PC-3 (cell line): Measurements from ENCODE around the gene AOPEP. TPM values are rescaled to one million over a fixed set of nuclear protein-coding genes. Genes with fewer than 3 reads are reported as not detected.

Experiments
- ATAC-seq: fragments of 200-7000 bp; cut with Tn5 transposase; 2 replicates; pipeline ENCODE4 v1.9.1; 2020; ENCODE audit warnings: mild to moderate bottlenecking, moderate library complexity
- BruUV-seq: library from RNA; stranded (reverse); fragments of 400-500 nt; replicated peaks from 2 replicates; lab custom pipeline; 2021; lab: Mats Ljungman, UMichigan
- CTCF ChIA-PET: fragments of 300-600 bp; sonication (Branson Sonifier 250); formaldehyde crosslinking; loops from one replicate; lab custom pipeline; 2022; ENCODE audit warnings: antibody characterized with exemption; lab: Charles Lee
- POLR2A ChIA-PET: fragments of 300-600 bp; sonication (Branson Sonifier 250); formaldehyde crosslinking; loops from one replicate; lab custom pipeline; 2022; ENCODE audit warnings: antibody characterized with exemption; ENCODE audit not compliant: unreplicated experiment; lab: Charles Lee
- DNase-seq: peaks from one replicate; pipeline ENCODE4 v3.0.0-alpha.2; 2015
- H2AFZ ChIP-seq: fragments of 300-600 bp; sonication (generic); 2 replicates; pipeline ENCODE4 v1.6.0; 2016; ENCODE audit warnings: antibody characterized with exemption, low read length
- H3F3A ChIP-seq: fragments of 300-600 bp; sonication (generic); one replicate; pipeline ENCODE4 v1.6.0; 2017; ENCODE audit warnings: antibody characterized with exemption, low read length, control low read depth, mild to moderate bottlenecking; ENCODE audit not compliant: unreplicated experiment
- H3K27ac ChIP-seq: fragments of 300-600 bp; sonication (generic); 2 replicates; pipeline ENCODE4 v1.5.1; 2016; ENCODE audit warnings: mild to moderate bottlenecking, low read length
- H3K27me3 ChIP-seq: fragments of 300-600 bp; sonication (generic); 2 replicates; pipeline ENCODE4 v1.6.1; 2016; ENCODE audit warnings: low read length, mixed read lengths
- H3K36me3 ChIP-seq: fragments of 300-600 bp; sonication (generic); 2 replicates; pipeline ENCODE4 v1.6.1; 2016; ENCODE audit warnings: low read depth, mixed run types, low read length, mixed read lengths
- H3K4me1 ChIP-seq: fragments of 300-600 bp; sonication (generic); 2 replicates; pipeline ENCODE4 v1.5.1; 2016; ENCODE audit warnings: low read length; ENCODE audit not compliant: insufficient read depth
- H3K4me2 ChIP-seq: fragments of 300-600 bp; sonication (generic); 2 replicates; pipeline ENCODE4 v1.6.0; 2016; ENCODE audit warnings: low read length
- H3K4me3 ChIP-seq: fragments of 300-600 bp; sonication (generic); 2 replicates; pipeline ENCODE4 v1.5.1; 2016; ENCODE audit warnings: mild to moderate bottlenecking, low read length, mixed read lengths
- H3K79me2 ChIP-seq: fragments of 300-600 bp; sonication (generic); 2 replicates; pipeline ENCODE4 v1.6.1; 2017; ENCODE audit warnings: low read length, mixed read lengths
- H3K9ac ChIP-seq: fragments of 300-600 bp; sonication (generic); 2 replicates; pipeline ENCODE4 v1.6.0; 2016; ENCODE audit warnings: mild to moderate bottlenecking, low read length
- H3K9me2 ChIP-seq: fragments of 300-600 bp; sonication (generic); replicated peaks from 2 replicates; pipeline ENCODE4 v1.6.1; 2016; ENCODE audit warnings: mixed run types, low read length, mixed read lengths
- H3K9me3 ChIP-seq: fragments of 300-600 bp; sonication (generic); 2 replicates; pipeline ENCODE4 v1.6.1; 2016; ENCODE audit warnings: low read length, mixed read lengths
- H4K20me1 ChIP-seq: fragments of 300-600 bp; sonication (generic); 2 replicates; pipeline ENCODE4 v1.6.1; 2016; ENCODE audit warnings: low read length, mixed read lengths
- EZH2 ChIP-seq: fragments of 300-600 bp; sonication (generic); IDR thresholded peaks from one replicate; pipeline ENCODE4 v1.6.1; 2017; ENCODE audit warnings: antibody characterized with exemption, mild to moderate bottlenecking, low read length; ENCODE audit not compliant: unreplicated experiment
- EZH2phosphoT487 ChIP-seq: fragments of 300-600 bp; sonication (generic); IDR thresholded peaks from 2 replicates; pipeline ENCODE4 v1.6.1; 2018; ENCODE audit warnings: mild to moderate bottlenecking, antibody characterized with exemption, low read length, borderline replicate concordance
- intact Hi-C: fragments of 100-400 bp; cut with micrococcal nuclease; formaldehyde crosslinking; loops from 2 replicates; pipeline ENCODE4 v1.9.0; 2023
- total RNA-seq: library from RNA; depleted of rRNA; stranded (reverse); fragments of >200 nt; gene quantifications from 2 replicates; pipeline ENCODE4 v1.2.3, GENCODE V29; 2014
- TF ChIP-seq, protein P1 (sequence below): fragments of 300-600 bp; sonication (generic); conservative IDR thresholded peaks from 2 replicates; pipeline ENCODE4 v1.5.1; 2017; ENCODE audit warnings: antibody characterized with exemption, low read depth, mild to moderate bottlenecking, low read length

AOPEP gene
- total RNA-seq, 1 experiment from 2014 or later, result 23.1 TPM

DNA sequence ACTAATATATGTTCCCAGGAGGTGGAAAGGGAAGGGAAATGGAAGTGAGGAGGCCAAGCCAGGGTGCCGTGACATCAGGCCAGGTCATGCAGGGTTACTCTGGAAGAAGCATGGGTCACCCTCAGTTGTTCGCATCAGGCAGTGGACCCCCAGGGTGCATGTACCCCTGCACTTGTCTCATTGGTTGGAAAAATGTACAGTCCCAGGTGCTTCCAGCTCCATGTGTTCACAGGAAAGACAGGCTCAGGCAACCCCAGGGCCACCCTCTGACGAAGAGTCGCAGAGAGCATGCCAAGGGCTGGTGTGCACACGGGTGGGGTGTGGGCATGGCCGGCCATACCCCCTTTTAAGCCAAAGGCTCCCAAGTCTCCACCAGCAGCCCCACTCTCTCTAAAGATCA is 208.9 kb downstream of the AOPEP start:
- BruUV-seq, result no TSS peak
- H4K20me1 ChIP-seq, result no peaks in the 10 kb centered on the region
- H3K36me3 ChIP-seq, result no peaks in the 10 kb centered on the region
- H3K27ac ChIP-seq, result no peak overlapping the region
- ChIA-PET CTCF (no interaction called here), POLR2A (no interaction called here)
- intact Hi-C loops, result no loop called here
- H3K4me1 ChIP-seq, result peaks cover 12% of the 10 kb centered on the region
- no peak overlapping the region for H3K4me3 ChIP-seq
- no peak overlapping the region for H3K4me2 ChIP-seq
- H3K9ac ChIP-seq, result no peak overlapping the region
- no peaks in the 10 kb centered on the region for H3K9me3 ChIP-seq
- ATAC-seq (no peak), DNase-seq (no peak)
- no peaks in the 10 kb centered on the region for H3K79me2 ChIP-seq
- no peak for TF ChIP-seq EZH2phosphoT487
- no peak for TF ChIP-seq EZH2
- TF ChIP-seq, protein P1, sequence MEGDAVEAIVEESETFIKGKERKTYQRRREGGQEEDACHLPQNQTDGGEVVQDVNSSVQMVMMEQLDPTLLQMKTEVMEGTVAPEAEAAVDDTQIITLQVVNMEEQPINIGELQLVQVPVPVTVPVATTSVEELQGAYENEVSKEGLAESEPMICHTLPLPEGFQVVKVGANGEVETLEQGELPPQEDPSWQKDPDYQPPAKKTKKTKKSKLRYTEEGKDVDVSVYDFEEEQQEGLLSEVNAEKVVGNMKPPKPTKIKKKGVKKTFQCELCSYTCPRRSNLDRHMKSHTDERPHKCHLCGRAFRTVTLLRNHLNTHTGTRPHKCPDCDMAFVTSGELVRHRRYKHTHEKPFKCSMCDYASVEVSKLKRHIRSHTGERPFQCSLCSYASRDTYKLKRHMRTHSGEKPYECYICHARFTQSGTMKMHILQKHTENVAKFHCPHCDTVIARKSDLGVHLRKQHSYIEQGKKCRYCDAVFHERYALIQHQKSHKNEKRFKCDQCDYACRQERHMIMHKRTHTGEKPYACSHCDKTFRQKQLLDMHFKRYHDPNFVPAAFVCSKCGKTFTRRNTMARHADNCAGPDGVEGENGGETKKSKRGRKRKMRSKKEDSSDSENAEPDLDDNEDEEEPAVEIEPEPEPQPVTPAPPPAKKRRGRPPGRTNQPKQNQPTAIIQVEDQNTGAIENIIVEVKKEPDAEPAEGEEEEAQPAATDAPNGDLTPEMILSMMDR, result no peak
- no peaks in the 10 kb centered on the region for H3K9me2 ChIP-seq
- no peaks in the 10 kb centered on the region for H3F3A ChIP-seq
- no peaks in the 10 kb centered on the region for H3K27me3 ChIP-seq
- H2AFZ ChIP-seq, result no peak overlapping the region

DNA sequence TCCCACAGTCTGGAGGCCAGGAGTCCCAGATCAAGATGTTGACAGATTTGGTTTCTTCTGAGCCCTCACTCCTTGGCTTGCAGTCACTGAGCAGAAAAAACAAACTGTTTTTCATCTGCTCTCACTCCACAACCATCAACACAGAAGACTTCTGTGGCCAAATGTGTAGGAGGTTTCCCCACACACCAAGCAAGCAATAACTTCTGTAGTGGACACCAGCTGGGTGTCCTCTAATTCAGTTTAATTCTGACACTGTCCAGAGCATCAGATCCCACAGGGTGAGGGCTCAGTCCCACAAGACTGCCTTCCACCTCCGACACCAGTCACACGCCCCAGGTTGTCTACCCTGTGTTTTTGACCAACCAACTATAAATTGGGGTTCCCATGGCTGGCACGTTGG is 209.9 kb downstream of the AOPEP start:
- Histone ChIP-seq H3K9ac (no peak overlapping the region), H3K4me2 (no peak overlapping the region), H3F3A (no peaks in the 10 kb centered on the region), H3K36me3 (no peaks in the 10 kb centered on the region), H4K20me1 (no peaks in the 10 kb centered on the region), H3K27me3 (no peaks in the 10 kb centered on the region), H3K9me3 (no peaks in the 10 kb centered on the region), H3K4me1 (peaks cover 21% of the 10 kb centered on the region), H2AFZ (no peak overlapping the region), H3K9me2 (no peaks in the 10 kb centered on the region), H3K27ac (no peak overlapping the region), H3K79me2 (no peaks in the 10 kb centered on the region), H3K4me3 (no peak overlapping the region)
- ATAC-seq (no peak), DNase-seq (no peak)
- intact Hi-C loops, result no loop called here
- ChIA-PET CTCF (no interaction called here), POLR2A (no interaction called here)
- BruUV-seq, result no TSS peak
- TF ChIP-seq, protein P1, result no peak
- TF ChIP-seq EZH2 (no peak), EZH2phosphoT487 (no peak)

DNA sequence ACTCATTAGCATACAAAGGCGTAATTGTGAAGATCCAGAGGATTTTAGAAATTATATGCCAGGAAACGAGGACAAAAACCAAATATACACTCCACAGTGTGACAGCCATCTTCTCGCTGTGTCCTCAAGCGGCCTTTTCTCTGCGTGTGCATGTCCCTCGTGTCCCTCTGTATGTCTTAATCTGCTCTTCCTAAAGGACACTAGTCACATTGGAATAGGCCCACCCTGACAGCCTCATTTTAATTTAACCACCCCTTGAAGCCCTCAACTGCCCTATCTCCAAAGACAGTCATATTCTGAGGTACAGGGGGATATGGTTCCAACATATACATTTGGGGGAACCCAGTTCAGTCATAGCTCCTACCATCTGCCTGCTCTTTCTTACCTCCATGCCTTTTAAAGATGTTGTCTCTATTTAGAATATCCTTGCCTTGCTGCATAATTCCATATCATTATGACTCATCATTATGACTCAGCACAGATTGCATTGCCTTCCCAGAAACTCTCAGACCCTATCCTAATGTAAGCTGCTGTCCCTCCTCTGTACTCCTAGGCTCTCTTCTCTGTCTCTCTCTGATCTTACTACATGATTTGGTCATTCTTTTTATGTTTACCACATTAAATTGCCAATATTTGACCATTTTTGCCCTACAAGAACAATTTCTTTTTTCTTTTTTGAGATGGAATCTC is 210.9 kb downstream of the AOPEP start:
- H2AFZ ChIP-seq, result no peak overlapping the region
- H3F3A ChIP-seq, result no peaks in the 10 kb centered on the region
- no TSS peak for BruUV-seq
- H4K20me1 ChIP-seq, result no peaks in the 10 kb centered on the region
- intact Hi-C loops, result no loop called here
- peaks cover 29% of the 10 kb centered on the region for H3K4me1 ChIP-seq
- peak overlapping the region; percentile 29 for H3K27ac ChIP-seq
- CTCF ChIA-PET, result no interaction called here
- peak; percentile 91 for ATAC-seq
- H3K79me2 ChIP-seq, result no peaks in the 10 kb centered on the region
- DNase-seq, result peak; percentile 85
- H3K9me3 ChIP-seq, result no peaks in the 10 kb centered on the region
- H3K4me3 ChIP-seq, result no peak overlapping the region
- H3K36me3 ChIP-seq, result no peaks in the 10 kb centered on the region
- no peak overlapping the region for H3K9ac ChIP-seq
- H3K4me2 ChIP-seq, result peak overlapping the region; percentile 42; the same call in 1 of the 2 replicates
- no peaks in the 10 kb centered on the region for H3K27me3 ChIP-seq
- no peak for TF ChIP-seq EZH2
- no peak for TF ChIP-seq EZH2phosphoT487
- TF ChIP-seq, protein P1, result no peak
- POLR2A ChIA-PET, result no interaction called here
- H3K9me2 ChIP-seq, result no peaks in the 10 kb centered on the region
